ENCODE data around the gene SCN11A. TPM values are rescaled to one million over a fixed set of nuclear protein-coding genes. Genes with fewer than 3 reads are reported as not detected.

SCN11A gene
- 0.66 and 0.69 TPM in 2 replicates for polyA plus RNA-seq

GRCh38 chr3:39051649-39052561 is at the start of gene SCN11A, which contains the start of gene WDR48:
Gene SCN11A, minus strand, starts transcription at chr3:39051944. Its CDS starts 101,582 bp downstream, at chr3:38950362.
Gene WDR48, plus strand, starts transcription at chr3:39052016. Its CDS starts 10 bp downstream, at chr3:39052026.

Other genes with a start within 250 kb of the SCN11A start
- gene SCN10A, start 235.7 kb downstream of the SCN11A start, polyA plus RNA-seq, result not detected in 2 replicates
- 26.3 and 96.4 TPM in 2 replicates for gene WDR48, start 72 bp upstream of the SCN11A start, polyA plus RNA-seq
- gene GORASP1, start 55.7 kb upstream of the SCN11A start, polyA plus RNA-seq, result 19.8 and 20.4 TPM in 2 replicates
- gene TTC21A, start 55.7 kb upstream of the SCN11A start, polyA plus RNA-seq, result 0.31 and 3.2 TPM in 2 replicates
- gene CSRNP1, start 101.6 kb upstream of the SCN11A start, polyA plus RNA-seq, result 0.31 and 0.82 TPM in 2 replicates
- gene XIRP1, start 140.7 kb upstream of the SCN11A start, polyA plus RNA-seq, result not detected in 2 replicates
- 0.43 TPM in 1 of 2 replicates, not detected in the other for gene CX3CR1, start 228.1 kb upstream of the SCN11A start, polyA plus RNA-seq

Data from Purkinje cell (primary cell).